ENCODE data around the gene CHTOP.

Gene CHTOP

GRCh38 chr1:153613406-153613805 is 20.5 kb upstream of the CHTOP start:
- no peak for DNase-seq

- DNase-seq = no peak
Measured at GRCh38 chr1:153614189-153614900, 19.5 kb upstream of the CHTOP start.

GRCh38 chr1:153614906-153615305 is 19.0 kb upstream of the CHTOP start:
- DNase-seq = no peak

- DNase-seq = no peak
Measured at GRCh38 chr1:153615406-153615805, 18.5 kb upstream of the CHTOP start.

- no peak for DNase-seq
Measured at GRCh38 chr1:153616144-153616916, 17.5 kb upstream of the CHTOP start, which contains the start of gene S100A14. Gene S100A14 (minus strand): TSS chr1:153616325. CDS start chr1:153615858, 467 bp downstream.

GRCh38 chr1:153616917-153617311 is 17.0 kb upstream of the CHTOP start:
- DNase-seq = no peak

- peak; percentile 32 for DNase-seq
Measured at GRCh38 chr1:153617663-153618062, 16.2 kb upstream of the CHTOP start.

- DNase-seq = no peak
Measured at GRCh38 chr1:153619171-153619570, 14.7 kb upstream of the CHTOP start.

- DNase-seq = no peak
Measured at GRCh38 chr1:153623101-153623500, 10.8 kb upstream of the CHTOP start.

GRCh38 chr1:153624965-153625611 is 8.8 kb upstream of the CHTOP start:
- DNase-seq = no peak

- no peak for DNase-seq
Measured at GRCh38 chr1:153626477-153626903, 7.4 kb upstream of the CHTOP start.

- DNase-seq = peak; percentile 75
Measured at GRCh38 chr1:153626904-153627714, 6.8 kb upstream of the CHTOP start, which contains the start of gene S100A13. Gene S100A13 (minus strand): TSS chr1:153627505. CDS start chr1:153626472, 1,033 bp downstream.

- no peak for DNase-seq
Measured at GRCh38 chr1:153627715-153628626, 5.9 kb upstream of the CHTOP start, which contains the start of gene S100A1. Gene S100A1 (plus strand): TSS chr1:153628434. CDS start chr1:153630522, 2,088 bp downstream.

GRCh38 chr1:153628638-153629342 is 5.1 kb upstream of the CHTOP start:
- DNase-seq = no peak

- DNase-seq = no peak
Measured at GRCh38 chr1:153629343-153629665, 4.6 kb upstream of the CHTOP start.

- no peak for DNase-seq
Measured at GRCh38 chr1:153629971-153630370, 3.9 kb upstream of the CHTOP start.

- no peak for DNase-seq
Measured at GRCh38 chr1:153630384-153630783, 3.5 kb upstream of the CHTOP start.

GRCh38 chr1:153631047-153632022 is 2.5 kb upstream of the CHTOP start:
- DNase-seq = no peak

GRCh38 chr1:153633161-153633753 is 609 bp upstream of the CHTOP start:
- no peak for DNase-seq

All from NCI-H1105 treated with DMSO at 0.1 percent for 48 hours (cell line).